ENCODE measurements around the gene PRSS50. TPM values are rescaled to one million over a fixed set of nuclear protein-coding genes. Genes with fewer than 3 reads are reported as not detected.

Gene PRSS50
- total RNA-seq, 2 donors from 2014 or later = 0.14 to 0.80 TPM

DNA sequence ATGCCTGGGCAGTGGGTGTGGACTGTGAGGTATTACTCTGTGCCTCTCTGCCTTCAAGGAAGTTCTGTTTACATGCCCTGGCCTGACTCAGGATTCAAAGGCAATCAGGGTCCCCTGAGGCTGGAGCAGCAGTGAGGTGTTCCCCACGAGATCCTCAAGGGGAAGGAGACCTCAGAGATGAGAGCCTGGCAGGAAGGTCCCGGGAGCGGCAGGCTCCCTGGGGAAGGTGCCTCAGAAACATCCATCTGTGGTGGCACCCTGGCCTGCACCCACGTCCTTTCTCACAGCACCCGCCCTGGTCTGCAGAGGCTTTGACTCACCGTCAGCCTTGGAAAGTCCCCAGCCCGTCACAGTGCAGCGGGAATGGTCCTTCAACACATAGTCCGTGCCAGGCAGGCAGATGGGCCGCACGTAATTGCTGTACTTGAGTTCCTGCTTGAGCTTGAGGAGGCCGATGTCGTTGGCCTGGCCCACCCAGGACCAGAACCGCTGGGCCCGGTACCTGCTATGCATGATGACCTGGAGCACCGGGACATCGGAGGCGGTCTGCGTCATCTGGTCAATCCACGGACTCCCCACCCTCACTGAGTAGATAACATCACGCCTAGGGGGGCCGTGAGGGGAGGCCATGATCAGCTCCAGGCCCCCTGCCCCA lies 3.6 kb downstream of the PRSS50 start:
- intact Hi-C loops (cut with DNase I) = no loop called here
- no peaks in the 10 kb centered on the region for H3K4me1 ChIP-seq (replicated peaks)
- WGBS = 92% methylated on average over 22 of the region's 22 CpGs
- TF ChIP-seq CTCF (IDR thresholded peaks at IDR 0.05) = no peak
- TF ChIP-seq POLR2AphosphoS5 (IDR thresholded peaks at IDR 0.05) = no peak
- H3K27ac ChIP-seq = no peak overlapping the region
- no peaks in the 10 kb centered on the region for H3K27me3 ChIP-seq (replicated peaks; ENCODE audit: insufficient read depth)
- DNase-seq (ENCODE audit: low spot score) = no peak
- no peaks in the 10 kb centered on the region for H3K36me3 ChIP-seq
- H3K4me3 ChIP-seq = no peak overlapping the region
- H3K9me3 ChIP-seq = no peaks in the 10 kb centered on the region

GRCh38 chr3:46713050-46713897 lies 4.4 kb downstream of the PRSS50 start:
- no peak for DNase-seq (ENCODE audit: low spot score)
- no peaks in the 10 kb centered on the region for H3K27me3 ChIP-seq (replicated peaks; ENCODE audit: insufficient read depth)
- no peaks in the 10 kb centered on the region for H3K9me3 ChIP-seq
- no peaks in the 10 kb centered on the region for H3K4me1 ChIP-seq (replicated peaks)
- H3K27ac ChIP-seq = no peak overlapping the region
- H3K36me3 ChIP-seq = no peaks in the 10 kb centered on the region
- WGBS = 85% methylated on average over 13 of the region's 14 CpGs
- H3K4me3 ChIP-seq = no peak overlapping the region
- intact Hi-C loops (cut with DNase I) = no loop called here
- TF ChIP-seq POLR2A (IDR thresholded peaks at IDR 0.05) (no peak), CTCF (IDR thresholded peaks at IDR 0.05) (no peak), POLR2AphosphoS5 (IDR thresholded peaks at IDR 0.05) (no peak)

- no peaks in the 10 kb centered on the region for H3K9me3 ChIP-seq
- H3K27me3 ChIP-seq (replicated peaks; ENCODE audit: insufficient read depth) = no peaks in the 10 kb centered on the region
- no peak overlapping the region for H3K4me3 ChIP-seq
- intact Hi-C loops (cut with DNase I) = no loop called here
- no peaks in the 10 kb centered on the region for H3K4me1 ChIP-seq (replicated peaks)
- no peak overlapping the region for H3K27ac ChIP-seq
- TF ChIP-seq POLR2A (IDR thresholded peaks at IDR 0.05) (no peak), POLR2AphosphoS5 (IDR thresholded peaks at IDR 0.05) (no peak), CTCF (IDR thresholded peaks at IDR 0.05) (no peak)
- 86% methylated on average over 13 of the region's 13 CpGs for WGBS
- no peaks in the 10 kb centered on the region for H3K36me3 ChIP-seq
- DNase-seq (ENCODE audit: low spot score) = no peak
Observed at GRCh38 chr3:46712191-46713049, 5.2 kb downstream of the PRSS50 start.

DNA sequence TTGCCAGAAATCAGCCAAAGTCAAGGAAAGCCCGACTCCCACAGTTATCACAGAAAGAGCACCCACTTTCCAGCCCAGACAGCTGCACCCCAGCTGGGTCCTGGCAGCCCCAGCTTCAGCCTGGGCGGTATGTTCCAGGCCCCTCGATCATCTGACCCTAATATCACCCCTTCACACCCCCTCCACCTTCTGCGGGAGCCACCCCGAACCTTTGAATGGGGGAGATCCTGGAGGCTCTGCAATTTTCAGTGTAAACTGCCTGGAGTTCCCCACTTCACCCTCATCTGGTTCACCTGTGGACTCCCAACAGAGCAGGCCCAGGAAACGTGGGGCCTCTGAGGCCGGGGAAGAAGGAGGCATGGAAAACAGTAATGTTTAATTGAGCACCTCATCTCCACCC lies 5.9 kb downstream of the PRSS50 start:
- WGBS = 88% methylated on average over 7 of the region's 7 CpGs
- no peak for DNase-seq (ENCODE audit: low spot score)
- H3K27me3 ChIP-seq (replicated peaks; ENCODE audit: insufficient read depth) = no peaks in the 10 kb centered on the region

More for the DNA sequence above, 5.9 kb downstream of the PRSS50 start:
- H3K36me3 ChIP-seq = no peaks in the 10 kb centered on the region
- H3K27ac ChIP-seq = no peak overlapping the region
- H3K4me1 ChIP-seq (replicated peaks) = no peaks in the 10 kb centered on the region
- TF ChIP-seq CTCF (IDR thresholded peaks at IDR 0.05) (no peak), POLR2A (IDR thresholded peaks at IDR 0.05) (no peak), POLR2AphosphoS5 (IDR thresholded peaks at IDR 0.05) (no peak)
- no peaks in the 10 kb centered on the region for H3K9me3 ChIP-seq
- intact Hi-C loops (cut with DNase I) = no loop called here
- H3K4me3 ChIP-seq = no peak overlapping the region

All from prostate gland (tissue), 2 donors.